HepG2 (cell line): ENCODE results near the gene AUTS2. TPM values are rescaled to one million over a fixed set of nuclear protein-coding genes. Genes with fewer than 3 reads are reported as not detected.

Experiments
- ATAC-seq: fragments of 200-7000 bp; cut with Tn5 transposase; 3 replicates; pipeline ENCODE4 v1.9.1; 2020; ENCODE audit warnings: mild to moderate bottlenecking, moderate library complexity
- BruUV-seq: library from RNA; stranded (reverse); fragments of 400-500 nt; replicated peaks from 2 replicates; lab custom pipeline; 2021; lab: Mats Ljungman, UMichigan
- CTCF ChIA-PET: fragments of 300-600 bp; formaldehyde crosslinking; extraction: SDS; loops from one replicate; lab custom pipeline; 2021; ENCODE audit warnings: low total read pairs, inconsistent platforms, low intra/inter-chr PET ratio; lab: Yijun Ruan, JAX
- POLR2A ChIA-PET: fragments of 350-600 bp; sonication (Branson Sonifier 250); formaldehyde crosslinking; loops from one replicate; lab custom pipeline; 2020; ENCODE audit warnings: antibody characterized with exemption, inconsistent platforms; lab: Yijun Ruan, JAX
- DNase-seq: peaks from one replicate; pipeline ENCODE4 v3.0.0-alpha.2; 2015; ENCODE audit warnings: low spot score
- FAIRE-seq: peaks from 3 replicates; lab custom pipeline; 2011; peaks lifted over from hg19 to GRCh38; lab: Jason Lieb, UNC
- H2AFZ ChIP-seq: one replicate; pipeline ENCODE4 v1.6.1; 2011; ENCODE audit warnings: low read length, inconsistent platforms
- H3K27ac ChIP-seq: fragments of 300-600 bp; 3 replicates; pipeline ENCODE4 v1.8.0; 2011; ENCODE audit warnings: mixed run types, mild to moderate bottlenecking, mixed read lengths, low read length, inconsistent platforms; ENCODE audit not compliant: insufficient read depth; ENCODE audit errors: extremely low read length
- H3K27me3 ChIP-seq, 2 experiments: fragments of 200-600 bp in 1 of 2; 2 replicates in 1 of 2; 3 replicates in 1 of 2; pipeline versions ENCODE4 v1.6.0 to v1.8.0; 2011; ENCODE audit warnings: low read length in 2 of 2, mild to moderate bottlenecking in 2 of 2, moderate library complexity in 2 of 2, inconsistent platforms in 1 of 2; ENCODE audit not compliant: insufficient read depth in 2 of 2, control insufficient read depth in 1 of 2
- H3K36me3 ChIP-seq, 2 experiments: fragments of 200-600 bp in 1 of 2; replicated peaks in 1 of 2; 2 replicates in 1 of 2; 3 replicates in 1 of 2; pipeline versions ENCODE4 v1.5.1 to v1.8.0; 2011; ENCODE audit warnings: low read length in 2 of 2, inconsistent platforms in 1 of 2; ENCODE audit not compliant: insufficient read depth in 2 of 2, control insufficient read depth in 1 of 2
- H3K4me1 ChIP-seq: 2 replicates; pipeline ENCODE4 v1.5.1; 2012; ENCODE audit warnings: low read length, inconsistent platforms; ENCODE audit not compliant: insufficient read depth
- H3K4me2 ChIP-seq: 2 replicates; pipeline ENCODE4 v1.6.0; 2011; ENCODE audit warnings: low read depth, low read length, inconsistent platforms
- H3K4me3 ChIP-seq, 3 experiments: fragments of 200-600 bp in 1 of 3; sonication (generic), shearing (Covaris generic) in 1 of 3; replicated peaks in 1 of 3; 2 replicates each; pipeline ENCODE4 v1.5.1; 2011 to 2016; ENCODE audit warnings: low read length in 3 of 3, inconsistent platforms in 2 of 3, low read depth in 2 of 3, mild to moderate bottlenecking in 2 of 3, control low read depth in 1 of 3, mixed read lengths in 1 of 3; ENCODE audit not compliant: insufficient read depth in 1 of 3
- H3K79me2 ChIP-seq: one replicate; pipeline ENCODE4 v1.6.1; 2011; ENCODE audit warnings: low read length, inconsistent platforms; ENCODE audit not compliant: insufficient read depth
- H3K9ac ChIP-seq: 2 replicates; pipeline ENCODE4 v1.6.0; 2011; ENCODE audit warnings: mild to moderate bottlenecking, low read depth, low read length, inconsistent platforms; ENCODE audit not compliant: insufficient read depth
- H3K9me3 ChIP-seq: 2 replicates; pipeline ENCODE4 v1.5.1; 2012; ENCODE audit warnings: mild to moderate bottlenecking, low read length
- H4K20me1 ChIP-seq: 2 replicates; pipeline ENCODE4 v1.6.0; 2011; ENCODE audit warnings: inconsistent platforms, mild to moderate bottlenecking, low read length, moderate library complexity; ENCODE audit not compliant: insufficient read depth
- ATF4 ChIP-seq, 2 experiments: fragments of 450-650 bp in 1 of 2; sonication (generic) in 1 of 2; formaldehyde crosslinking; IDR thresholded peaks; 2 replicates each; pipeline versions ENCODE4 v1.5.0 to v1.8.0; 2020 to 2022; ENCODE audit warnings: mild to moderate bottlenecking in 1 of 2, missing genetic modification reagents in 1 of 2
- CEBPG ChIP-seq: IDR thresholded peaks from 2 replicates; pipeline ENCODE4 v1.6.1; 2016
- EHMT2 ChIP-seq: fragments of 200-600 bp; sonication (generic); IDR thresholded peaks from 2 replicates; pipeline ENCODE4 v1.7.0; 2017; ENCODE audit warnings: antibody characterized with exemption, low read depth, low read length, borderline replicate concordance
- HOXA5 ChIP-seq: sonication (generic); formaldehyde crosslinking; IDR thresholded peaks from 2 replicates; pipeline ENCODE4 v1.4.0; 2020; ENCODE audit warnings: missing genetic modification reagents
- NFATC3 ChIP-seq: sonication (generic); formaldehyde crosslinking; IDR thresholded peaks from 2 replicates; pipeline ENCODE4 v1.5.1; 2020; ENCODE audit warnings: mild to moderate bottlenecking, missing genetic modification reagents
- NPAS2 ChIP-seq: sonication (generic); formaldehyde crosslinking; IDR thresholded peaks from 2 replicates; pipeline ENCODE4 v1.8.0; 2022; ENCODE audit warnings: mild to moderate bottlenecking, missing genetic modification reagents, borderline replicate concordance
- PRMT3 ChIP-seq: sonication (generic); formaldehyde crosslinking; IDR thresholded peaks from 2 replicates; pipeline ENCODE4 v1.8.1; 2022; ENCODE audit warnings: low read depth, mild to moderate bottlenecking, moderate library complexity, missing genetic modification reagents, borderline replicate concordance
- SALL2 ChIP-seq: sonication (generic); formaldehyde crosslinking; IDR thresholded peaks from 2 replicates; pipeline ENCODE4 v1.8.1; 2023; ENCODE audit warnings: mild to moderate bottlenecking, missing genetic modification reagents, inconsistent platforms
- SNAPC5 ChIP-seq: sonication (generic); formaldehyde crosslinking; IDR thresholded peaks from 2 replicates; pipeline ENCODE4 v1.8.1; 2023; ENCODE audit warnings: mild to moderate bottlenecking, missing genetic modification reagents, borderline replicate concordance
- ZBTB43 ChIP-seq: sonication (generic); formaldehyde crosslinking; conservative IDR thresholded peaks from 2 replicates; pipeline ENCODE4 v1.4.0; 2020; ENCODE audit warnings: missing genetic modification reagents
- WGBS: methylation state at CpG from one replicate; pipeline ENCODE4 v1.1.6; 2017; ENCODE audit warnings: low lambda C conversion rate; 5-methylcytosine and 5-hydroxymethylcytosine counted together
- in situ Hi-C: cut with HindIII; loops from 2 replicates; pipeline ENCODE4 v1.10.0; 2017; ENCODE audit warnings: low pct_unique_long_range_greater_than_20kb; ENCODE audit not compliant: extremely low pct_ligation_motif_present
- intact Hi-C: fragments of 100-400 bp; cut with micrococcal nuclease; formaldehyde crosslinking; loops from one replicate; pipeline ENCODE4 v1.10.0; 2022; ENCODE audit not compliant: unreplicated experiment
- polyA plus RNA-seq, 8 experiments: library from polyadenylated mRNA; depleted of rRNA in 3 of 8; stranded (reverse) in 7 of 8; unstranded in 1 of 8; fragments of >200 nt; fragmentation: Illumina TruSeq in 4 of 8; extraction: Trizol in 4 of 8; gene quantifications; 2 replicates each; pipeline versions ENCODE4 v1.2.1 to v1.2.3, GENCODE V29; 2011 to 2016; ENCODE audit warnings: low read depth in 4 of 8, missing spikeins in 1 of 8, mixed read lengths in 1 of 8; ENCODE audit not compliant: insufficient read depth in 1 of 8
- total RNA-seq, 5 experiments: library from RNA; depleted of rRNA; stranded (reverse); fragments of >200 nt; fragmentation: Illumina TruSeq; extraction: Trizol; gene quantifications; 2 replicates each; pipeline ENCODE4 v1.2.3, GENCODE V29; 2016; ENCODE audit warnings: low read depth in 1 of 5

AUTS2 gene
- total and polyA plus RNA-seq, 2 of the 13 experiments (the other 11 are each of a cell fraction or from before 2014, with no cell fraction given) = 0.38 TPM; not detected in 1

- POLR2A ChIA-PET = no interaction called here
- in situ Hi-C loops = no loop called here
- Histone ChIP-seq H3K9ac (no peak overlapping the region), H3K4me1 (no peaks in the 10 kb centered on the region), H3K4me3 (no peak overlapping the region), H3K27ac (no peak overlapping the region), H3K9me3 (no peaks in the 10 kb centered on the region), H3K79me2 (no peaks in the 10 kb centered on the region), H3K36me3 (no peaks in the 10 kb centered on the region), H3K4me2 (no peak overlapping the region), H4K20me1 (no peaks in the 10 kb centered on the region), H3K27me3 (no peaks in the 10 kb centered on the region)
- BruUV-seq = no TSS peak
- intact Hi-C loops = no loop called here
- WGBS = 27% methylated on average over 3 of the region's 3 CpGs
- no peak for DNase-seq
- TF ChIP-seq NFATC3 (CRISPR knock-in tag) (no peak), NPAS2 (CRISPR knock-in tag) (no peak), EHMT2 (no peak), HOXA5 (CRISPR knock-in tag) (no peak), CEBPG (no peak), ZBTB43 (no peak), ATF4 (CRISPR knock-in tag; IDR thresholded peaks at IDR 0.05) (no peak), PRMT3 (no peak), SNAPC5 (CRISPR knock-in tag) (no peak), SALL2 (CRISPR knock-in tag) (no peak)
- TF ChIP-seq, all 625 proteins: peak for 0
- CTCF ChIA-PET = no interaction called here
- H2AFZ ChIP-seq = no peak overlapping the region
- FAIRE-seq = no peak
- ATAC-seq = no peak
Measured at GRCh38 chr7:69763513-69763912, 165.2 kb downstream of the AUTS2 start.
